AG04450 (cell line): Measurements from ENCODE around the gene ESPNL. TPM values are rescaled to one million over a fixed set of nuclear protein-coding genes. Genes with fewer than 3 reads are reported as not detected.

Source experiments
- CTCF ChIA-PET: fragments of 300-600, 350-600 bp; formaldehyde crosslinking; extraction: SDS; loops from one replicate; lab custom pipeline; 2022; ENCODE audit warnings: antibody characterized with exemption, inconsistent platforms; lab: Charles Lee
- POLR2A ChIA-PET: fragments of 350-600 bp; formaldehyde crosslinking; extraction: SDS; loops from one replicate; lab custom pipeline; 2021; ENCODE audit warnings: antibody characterized with exemption, inconsistent platforms; lab: Yijun Ruan, JAX
- DNase-seq: peaks from one replicate; pipeline ENCODE4 v3.0.0-alpha.2; 2011; ENCODE audit warnings: low read depth, low spot score
- H3K27ac ChIP-seq: one replicate; pipeline ENCODE4 v1.5.1; 2012; ENCODE audit warnings: low read depth, low read length, control low read depth
- H3K27me3 ChIP-seq: one replicate; pipeline ENCODE4 v1.6.0; 2012; ENCODE audit warnings: low read length; ENCODE audit not compliant: control insufficient read depth, insufficient read depth
- H3K4me3 ChIP-seq: 2 replicates; pipeline ENCODE4 v1.5.1; 2011; ENCODE audit warnings: mild to moderate bottlenecking, low read depth, low read length, control low read depth
- H3K9me3 ChIP-seq: 2 replicates; pipeline ENCODE4 v1.5.1; 2012; ENCODE audit warnings: low read length; ENCODE audit not compliant: control insufficient read depth, insufficient read depth
- CTCF ChIP-seq: IDR thresholded peaks from 2 replicates; pipeline ENCODE4 v1.5.1; 2011; ENCODE audit warnings: low read depth, low read length, control low read depth, inconsistent platforms
- polyA plus RNA-seq: library from polyadenylated mRNA; depleted of rRNA; stranded (reverse); fragments of >200 nt; gene quantifications from 2 replicates; pipeline ENCODE4 v1.2.3, GENCODE V29; 2011

Gene ESPNL
- polyA plus RNA-seq, 1 experiment: 1.0 TPM

- CTCF ChIA-PET: interaction anchor here (0.6 kb wide), 1 partner anchor 176 kb away, joined by 3 read pairs; no protein-coding TSS in a partner anchor
Measured at GRCh38 chr2:238098901-238099713, 1.0 kb upstream of the ESPNL start.

GRCh38 chr2:238099714-238100048, 459 bp upstream of the ESPNL start:
- H3K27ac ChIP-seq: no peak overlapping the region
- no peak for DNase-seq
- no peaks in the 10 kb centered on the region for H3K27me3 ChIP-seq
- ChIA-PET POLR2A (no interaction called here), CTCF (no interaction called here)
- TF ChIP-seq CTCF: no peak
- H3K9me3 ChIP-seq: peaks cover 9% of the 10 kb centered on the region; the same call in 1 of the 2 replicates
- H3K4me3 ChIP-seq: no peak overlapping the region

More at GRCh38 chr2:238098901-238099713, 1.0 kb upstream of the ESPNL start:
- no peak for DNase-seq
- Histone ChIP-seq H3K27me3 (no peaks in the 10 kb centered on the region), H3K9me3 (peaks cover 9% of the 10 kb centered on the region; the same call in 1 of the 2 replicates), H3K27ac (no peak overlapping the region), H3K4me3 (no peak overlapping the region)
- POLR2A ChIA-PET: no interaction called here
- TF ChIP-seq CTCF: no peak

GRCh38 chr2:238100821-238101771, 956 bp downstream of the ESPNL start:
- DNase-seq: no peak
- Histone ChIP-seq H3K27ac (no peak overlapping the region), H3K9me3 (peaks cover 9% of the 10 kb centered on the region; the same call in 1 of the 2 replicates), H3K27me3 (no peaks in the 10 kb centered on the region), H3K4me3 (no peak overlapping the region)
- POLR2A ChIA-PET: no interaction called here
- TF ChIP-seq CTCF: no peak
- CTCF ChIA-PET: interaction anchor here (1.3 kb wide), 1 partner anchor 163 kb away, joined by 6 read pairs; no protein-coding TSS in a partner anchor

- CTCF ChIA-PET: interaction anchor here (1.3 kb wide), 1 partner anchor 161 kb away, joined by 6 read pairs; no protein-coding TSS in a partner anchor
- DNase-seq: no peak
Measured at GRCh38 chr2:238101891-238102841, 2.0 kb downstream of the ESPNL start.

More at GRCh38 chr2:238101891-238102841, 2.0 kb downstream of the ESPNL start:
- POLR2A ChIA-PET: no interaction called here
- peaks cover 9% of the 10 kb centered on the region; the same call in 1 of the 2 replicates for H3K9me3 ChIP-seq
- H3K27ac ChIP-seq: no peak overlapping the region
- H3K4me3 ChIP-seq: no peak overlapping the region
- no peaks in the 10 kb centered on the region for H3K27me3 ChIP-seq
- no peak for TF ChIP-seq CTCF
